ENCODE measurements around the gene PDRG1.

DNA sequence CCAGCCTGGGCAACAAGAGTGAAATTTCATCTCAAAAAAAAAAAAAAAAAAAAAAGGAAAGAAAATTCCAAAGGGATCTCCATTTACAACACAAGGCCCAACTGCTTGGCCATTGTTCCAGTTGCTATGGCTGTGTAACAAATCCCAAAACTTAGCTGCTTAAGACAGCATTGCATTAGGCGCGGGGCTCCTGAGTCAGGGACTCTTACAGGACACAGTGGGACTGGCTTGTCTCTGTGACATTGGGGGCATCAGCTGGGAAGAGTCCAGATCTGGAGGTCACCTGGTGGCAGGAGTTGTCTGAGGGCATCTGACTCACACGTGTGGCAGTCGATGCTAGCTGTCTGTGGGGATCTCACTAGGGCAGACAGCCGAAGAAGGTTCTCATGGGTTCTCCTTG is 45.8 kb downstream of the PDRG1 start:
- no peak for TF ChIP-seq CTCF (IDR thresholded peaks at IDR 0.05)
- TF ChIP-seq POLR2AphosphoS5 (IDR thresholded peaks at IDR 0.05), result no peak
- no peak for TF ChIP-seq POLR2A (IDR thresholded peaks at IDR 0.05)

All from prostate gland (tissue), 2 donors.